Loucy (cell line): Measurements from ENCODE around the gene JAG2.
A peak's percentile ranks its signal among the peaks of the same experiment; 100 is the strongest.

ENCODE experiments used
- H2AFZ ChIP-seq: fragments of 200-600 bp; sonication (generic); 2 replicates; pipeline ENCODE4 v1.6.0; 2016; ENCODE audit warnings: antibody characterized with exemption, mild to moderate bottlenecking, low read length, moderate library complexity
- H3F3A ChIP-seq: fragments of 200-600 bp; 2 replicates; pipeline ENCODE4 v1.6.0; 2016; ENCODE audit warnings: antibody characterized with exemption, low read depth, mild to moderate bottlenecking
- H3K27me3 ChIP-seq: fragments of 200-600 bp; sonication (generic); 2 replicates; pipeline ENCODE4 v1.6.1; 2014; ENCODE audit warnings: low read length, mild to moderate bottlenecking; ENCODE audit not compliant: insufficient read depth, poor library complexity, severe bottlenecking
- H3K36me3 ChIP-seq: fragments of 200-600 bp; sonication (generic); 2 replicates; pipeline ENCODE4 v1.6.1; 2016; ENCODE audit warnings: low read length; ENCODE audit not compliant: insufficient read depth
- H3K4me1 ChIP-seq: fragments of 200-600 bp; sonication (generic); 2 replicates; pipeline ENCODE4 v1.5.1; 2014; ENCODE audit warnings: low read length, mild to moderate bottlenecking; ENCODE audit not compliant: insufficient read depth, poor library complexity, severe bottlenecking
- H3K4me2 ChIP-seq: fragments of 200-600 bp; sonication (generic); 2 replicates; pipeline ENCODE4 v1.6.0; 2014; ENCODE audit warnings: antibody characterized with exemption, low read length, low read depth, mild to moderate bottlenecking; ENCODE audit not compliant: poor library complexity, severe bottlenecking
- H3K4me3 ChIP-seq: fragments of 200-600 bp; sonication (generic); 2 replicates; pipeline ENCODE4 v1.5.1; 2014; ENCODE audit warnings: low read length, mild to moderate bottlenecking, mixed read lengths; ENCODE audit not compliant: poor library complexity, severe bottlenecking
- H3K79me2 ChIP-seq: fragments of 200-600 bp; sonication (generic); 2 replicates; pipeline ENCODE4 v1.6.1; 2014; ENCODE audit warnings: low read length; ENCODE audit not compliant: insufficient read depth
- H3K9ac ChIP-seq: fragments of 200-600 bp; sonication (generic); 2 replicates; pipeline ENCODE4 v1.6.0; 2014; ENCODE audit warnings: mild to moderate bottlenecking, low read depth, low read length, moderate library complexity; ENCODE audit not compliant: poor library complexity, severe bottlenecking
- H3K9me2 ChIP-seq: fragments of 200-600 bp; sonication (generic); replicated peaks from 2 replicates; pipeline ENCODE4 v1.6.1; 2016; ENCODE audit warnings: low read depth, low read length, mixed read lengths
- H3K9me3 ChIP-seq: fragments of 200-600 bp; sonication (generic); 2 replicates; pipeline ENCODE4 v1.6.1; 2014; ENCODE audit warnings: mild to moderate bottlenecking, antibody characterized with exemption, low read length, low read depth; ENCODE audit not compliant: insufficient read depth
- H4K20me1 ChIP-seq: fragments of 200-600 bp; sonication (generic); 2 replicates; pipeline ENCODE4 v1.6.0; 2014; ENCODE audit warnings: antibody characterized with exemption, low read length, mild to moderate bottlenecking; ENCODE audit not compliant: insufficient read depth, poor library complexity, severe bottlenecking
- CTCF ChIP-seq: fragments of 200-600 bp; sonication (generic); conservative IDR thresholded peaks from 2 replicates; pipeline ENCODE4 v1.5.1; 2014; ENCODE audit warnings: mild to moderate bottlenecking, antibody characterized with exemption, low read length
- EZH2phosphoT487 ChIP-seq: fragments of 200-600 bp; IDR thresholded peaks from 2 replicates; pipeline ENCODE4 v1.6.1; 2018; ENCODE audit warnings: antibody characterized with exemption, mild to moderate bottlenecking, moderate library complexity, borderline replicate concordance

JAG2 gene

DNA sequence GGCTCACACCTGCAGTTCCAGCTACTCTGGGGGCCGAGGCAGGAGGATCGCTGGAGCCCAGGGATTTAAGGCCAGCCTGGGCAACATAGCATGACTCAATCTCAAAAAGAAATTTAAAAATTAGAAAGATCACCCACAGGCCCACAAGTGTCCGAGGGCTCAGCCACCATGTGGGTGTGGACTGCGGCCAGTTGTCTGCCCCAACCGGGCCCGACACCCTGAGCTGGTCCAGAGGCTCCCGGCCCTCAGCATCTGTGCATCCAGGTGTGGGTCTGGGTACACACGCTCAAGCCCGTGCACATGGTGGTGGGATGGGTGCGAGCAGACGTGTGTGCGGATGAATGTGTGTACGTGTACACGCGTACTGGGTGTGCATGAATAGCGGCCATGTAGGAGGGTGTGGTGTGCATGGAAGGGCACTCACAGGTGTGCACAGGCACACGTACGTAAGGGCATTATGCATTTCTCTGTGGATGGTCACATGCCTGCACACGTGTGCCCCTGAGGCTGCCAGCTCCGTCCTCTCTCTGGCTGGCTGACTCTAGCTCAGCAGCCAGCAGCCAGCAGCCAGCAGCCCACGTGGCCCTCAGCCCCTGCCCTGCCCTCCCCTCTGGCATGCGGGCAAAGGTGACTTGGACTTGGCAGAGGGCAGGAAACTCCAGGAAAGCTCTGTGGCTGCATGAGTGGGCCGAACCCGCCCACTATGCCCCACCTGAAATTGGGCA lies 35.8 kb upstream of the JAG2 start:
- Histone ChIP-seq H3K4me3 (no peak overlapping the region), H3K27me3 (no peaks in the 10 kb centered on the region), H3K9me2 (no peaks in the 10 kb centered on the region), H4K20me1 (no peaks in the 10 kb centered on the region), H2AFZ (no peak overlapping the region), H3K9ac (no peak overlapping the region), H3K9me3 (no peaks in the 10 kb centered on the region), H3K4me1 (peaks cover 36% of the 10 kb centered on the region), H3F3A (no peaks in the 10 kb centered on the region), H3K79me2 (no peaks in the 10 kb centered on the region), H3K4me2 (no peak overlapping the region), H3K36me3 (peaks cover 5% of the 10 kb centered on the region; the same call in 1 of the 2 replicates)
- TF ChIP-seq EZH2phosphoT487 (no peak), CTCF (no peak)

GRCh38 chr14:105203701-105204100 lies 35.1 kb upstream of the JAG2 start:
- no peaks in the 10 kb centered on the region for H3K9me3 ChIP-seq
- no peaks in the 10 kb centered on the region for H3F3A ChIP-seq
- no peaks in the 10 kb centered on the region for H4K20me1 ChIP-seq
- H3K4me3 ChIP-seq: no peak overlapping the region
- no peaks in the 10 kb centered on the region for H3K9me2 ChIP-seq
- TF ChIP-seq EZH2phosphoT487 (no peak), CTCF (no peak)
- no peak overlapping the region for H3K9ac ChIP-seq
- no peaks in the 10 kb centered on the region for H3K27me3 ChIP-seq
- no peak overlapping the region for H3K4me2 ChIP-seq
- H3K36me3 ChIP-seq: no peaks in the 10 kb centered on the region
- peaks cover 36% of the 10 kb centered on the region for H3K4me1 ChIP-seq
- H3K79me2 ChIP-seq: no peaks in the 10 kb centered on the region
- H2AFZ ChIP-seq: no peak overlapping the region

- Histone ChIP-seq H3K4me1 (peaks cover 36% of the 10 kb centered on the region), H2AFZ (no peak overlapping the region), H3K79me2 (no peaks in the 10 kb centered on the region), H3K27me3 (no peaks in the 10 kb centered on the region), H3F3A (no peaks in the 10 kb centered on the region), H3K4me3 (no peak overlapping the region), H3K36me3 (no peaks in the 10 kb centered on the region), H3K9me3 (no peaks in the 10 kb centered on the region), H3K4me2 (peak overlapping the region; percentile 82), H3K9me2 (no peaks in the 10 kb centered on the region), H4K20me1 (no peaks in the 10 kb centered on the region), H3K9ac (peak overlapping the region; percentile 68)
- TF ChIP-seq CTCF: peak; percentile 88
- no peak for TF ChIP-seq EZH2phosphoT487
These were observed 34.5 kb upstream of the JAG2 start for GRCh38 chr14:105203057-105203531.
